HG03039 (cell line): Measurements from ENCODE around the gene CDKAL1.

Experiments used
- ATAC-seq: cut with Tn5 transposase; IDR thresholded peaks from one replicate; pipeline ENCODE4 v1.9.1; 2021; ENCODE audit warnings: mild to moderate bottlenecking, moderate library complexity; ENCODE audit not compliant: unreplicated experiment

The CDKAL1 gene

DNA sequence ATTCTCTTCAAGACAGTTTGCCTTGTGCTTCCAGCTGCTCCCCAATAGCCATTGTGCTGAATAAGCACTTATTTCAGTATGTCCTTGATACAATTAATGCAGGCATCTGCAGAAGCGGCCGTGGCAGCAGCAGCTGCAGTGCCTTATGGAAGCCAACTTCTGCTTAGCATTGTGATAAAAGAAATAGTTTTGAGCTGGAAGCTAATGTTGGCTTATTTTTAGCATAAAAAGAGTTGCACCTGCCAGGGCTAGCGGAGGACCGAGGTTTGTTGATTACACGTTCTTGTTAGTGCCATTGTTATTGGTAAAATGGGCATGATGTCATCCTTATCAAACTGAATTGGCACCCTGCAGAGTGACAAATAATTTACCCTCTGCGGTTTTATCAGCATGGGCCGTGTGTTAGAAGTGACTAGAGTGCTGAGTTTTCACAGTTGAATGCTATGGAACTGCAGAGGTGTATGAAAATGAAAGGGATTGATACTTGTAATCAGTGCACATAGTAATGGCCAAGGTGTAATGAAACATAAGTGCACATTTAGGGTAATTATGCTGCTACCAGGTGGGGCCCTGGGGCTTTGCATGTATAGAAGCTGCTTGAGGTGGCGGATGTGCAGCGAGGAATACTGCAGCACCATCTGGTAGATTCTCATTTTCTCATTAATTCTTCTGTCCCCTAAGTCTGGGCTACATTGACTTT, 334.3 kb downstream of the CDKAL1 start:
- ATAC-seq = no peak

DNA sequence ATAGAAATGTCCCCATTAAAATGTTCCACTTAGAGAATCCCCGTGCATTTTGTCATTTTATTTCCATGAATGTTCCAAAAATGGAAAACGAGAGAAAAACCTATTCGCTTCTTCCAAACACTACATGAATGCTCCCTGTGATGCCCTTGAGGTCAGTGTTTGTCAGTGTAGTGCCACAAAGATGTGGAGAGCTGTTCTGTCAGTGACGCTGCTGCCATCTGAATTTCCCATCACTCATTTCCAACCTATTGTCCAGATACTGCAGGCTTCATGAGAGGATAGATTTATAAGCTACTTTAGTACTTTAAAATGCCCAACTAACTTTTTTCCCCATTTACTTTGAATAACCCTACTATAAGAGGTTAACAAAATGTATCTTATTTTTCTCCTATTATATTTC, 335.8 kb downstream of the CDKAL1 start:
- ATAC-seq = no peak

DNA sequence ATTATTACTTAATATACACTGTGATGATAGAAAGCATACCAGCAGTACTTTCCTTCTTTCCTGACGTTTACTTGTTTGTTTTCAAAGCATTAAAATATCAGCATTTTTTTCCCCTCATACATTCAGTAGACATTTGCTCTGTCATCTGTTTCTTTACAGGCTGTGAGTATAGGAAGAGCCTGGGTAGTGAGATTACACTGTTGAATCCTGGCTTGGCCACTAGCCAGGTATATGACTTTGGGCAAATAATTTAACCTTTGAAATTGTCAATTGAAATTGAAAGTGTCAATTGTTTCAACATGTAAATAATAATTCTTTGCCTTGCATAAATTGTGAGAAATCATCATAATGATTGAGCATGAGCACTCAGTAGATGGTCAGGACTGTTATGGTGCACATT, 336.2 kb downstream of the CDKAL1 start:
- ATAC-seq = no peak

DNA sequence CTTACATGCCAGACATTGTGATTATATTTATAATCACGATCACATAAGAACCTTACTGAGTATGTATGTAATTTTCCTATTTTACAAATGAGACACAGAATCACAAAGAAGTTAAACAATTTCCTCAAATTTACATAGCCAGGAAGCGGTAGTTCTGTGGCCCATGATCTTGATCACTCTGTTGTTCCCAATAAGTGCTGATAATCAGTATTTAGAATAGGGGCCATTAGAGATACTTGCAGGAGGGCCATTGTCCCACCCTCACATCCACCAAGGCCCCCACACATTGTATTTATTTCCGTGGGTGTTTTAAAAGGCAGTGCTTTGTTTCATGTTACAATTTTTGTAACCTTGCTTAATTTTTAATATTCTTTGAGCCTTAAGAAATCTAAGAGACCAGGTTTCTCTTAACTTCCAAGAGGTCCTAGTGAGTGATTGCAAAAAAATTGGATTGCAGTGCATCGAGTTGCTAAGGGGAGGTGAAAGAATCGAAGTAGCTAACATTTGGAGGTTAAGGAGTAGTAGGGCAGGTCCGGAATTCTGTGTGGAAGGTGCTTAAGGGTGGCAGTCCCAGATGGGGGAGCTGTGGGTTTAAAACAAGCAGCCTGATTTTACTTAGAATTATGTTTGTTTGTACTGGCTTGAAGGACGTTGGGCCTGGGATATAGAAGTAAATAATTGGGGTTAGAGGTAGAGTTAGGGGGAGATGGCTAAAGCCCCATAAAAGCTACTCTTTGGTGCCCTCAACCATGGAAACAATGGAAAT, 339.4 kb downstream of the CDKAL1 start:
- ATAC-seq = no peak

DNA sequence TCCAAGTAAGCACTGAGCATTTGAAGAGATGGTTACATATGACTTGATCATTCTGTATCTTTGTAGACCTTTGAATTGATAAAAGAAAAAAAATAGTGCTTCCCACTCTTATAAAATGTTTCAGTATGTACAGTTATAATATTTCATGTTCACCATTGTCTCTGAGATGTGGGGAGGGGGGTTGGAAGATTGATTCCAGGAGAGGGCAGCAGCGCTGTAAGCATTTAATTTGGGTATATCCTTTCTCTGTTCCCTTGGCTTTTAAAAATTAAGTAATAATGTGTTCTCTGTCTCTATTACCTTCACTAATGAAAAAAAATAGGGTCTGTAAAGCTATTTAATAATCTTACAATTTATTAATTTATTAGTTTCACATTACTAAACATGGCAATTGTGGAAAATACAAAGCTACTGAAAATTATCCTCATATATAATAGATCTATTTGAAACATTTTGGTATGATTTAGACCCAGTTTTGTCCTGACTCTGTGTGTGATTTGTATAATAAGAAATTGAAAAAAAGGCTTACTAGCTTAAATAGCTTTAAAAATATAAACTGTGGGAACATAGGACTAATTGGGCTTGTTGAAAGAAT, 341.2 kb downstream of the CDKAL1 start:
- no peak for ATAC-seq

DNA sequence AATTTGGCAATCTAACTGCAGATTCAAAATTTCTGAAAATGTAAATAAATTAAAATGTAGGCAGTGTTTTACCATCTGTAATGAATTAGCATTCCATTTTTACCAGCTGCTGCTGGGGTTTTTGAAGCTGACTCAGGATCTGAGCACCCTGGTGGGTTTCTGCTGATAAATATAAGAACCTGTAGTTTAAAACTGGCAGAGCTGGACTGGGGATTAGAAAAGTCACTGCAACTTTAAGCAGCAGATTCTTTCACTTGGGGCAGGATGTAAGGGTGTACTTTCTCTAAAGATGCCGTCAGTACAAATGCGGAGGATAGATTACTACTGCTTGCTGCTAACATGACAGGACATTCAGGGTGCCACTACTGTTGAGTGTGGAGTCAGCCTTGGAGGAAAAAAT, 341.8 kb downstream of the CDKAL1 start:
- ATAC-seq = no peak

DNA sequence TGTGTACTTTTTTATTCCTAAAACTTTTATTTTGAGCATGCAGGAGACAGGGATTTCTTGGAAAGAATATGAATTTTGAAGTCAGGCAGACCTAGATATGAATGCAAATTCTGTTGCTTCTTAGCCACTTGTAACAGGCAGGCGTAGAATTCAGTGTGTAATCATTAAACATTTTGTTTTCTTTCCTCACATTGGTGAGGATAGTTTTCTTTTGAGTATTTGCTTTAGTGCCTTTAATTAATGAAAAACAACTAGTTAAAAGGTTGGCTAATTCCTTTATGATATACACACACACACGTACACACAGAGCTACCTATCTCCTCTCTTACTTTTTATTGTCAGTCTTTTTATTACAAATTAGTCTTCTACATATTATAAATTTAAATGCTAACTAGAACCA, 342.3 kb downstream of the CDKAL1 start:
- ATAC-seq = no peak

DNA sequence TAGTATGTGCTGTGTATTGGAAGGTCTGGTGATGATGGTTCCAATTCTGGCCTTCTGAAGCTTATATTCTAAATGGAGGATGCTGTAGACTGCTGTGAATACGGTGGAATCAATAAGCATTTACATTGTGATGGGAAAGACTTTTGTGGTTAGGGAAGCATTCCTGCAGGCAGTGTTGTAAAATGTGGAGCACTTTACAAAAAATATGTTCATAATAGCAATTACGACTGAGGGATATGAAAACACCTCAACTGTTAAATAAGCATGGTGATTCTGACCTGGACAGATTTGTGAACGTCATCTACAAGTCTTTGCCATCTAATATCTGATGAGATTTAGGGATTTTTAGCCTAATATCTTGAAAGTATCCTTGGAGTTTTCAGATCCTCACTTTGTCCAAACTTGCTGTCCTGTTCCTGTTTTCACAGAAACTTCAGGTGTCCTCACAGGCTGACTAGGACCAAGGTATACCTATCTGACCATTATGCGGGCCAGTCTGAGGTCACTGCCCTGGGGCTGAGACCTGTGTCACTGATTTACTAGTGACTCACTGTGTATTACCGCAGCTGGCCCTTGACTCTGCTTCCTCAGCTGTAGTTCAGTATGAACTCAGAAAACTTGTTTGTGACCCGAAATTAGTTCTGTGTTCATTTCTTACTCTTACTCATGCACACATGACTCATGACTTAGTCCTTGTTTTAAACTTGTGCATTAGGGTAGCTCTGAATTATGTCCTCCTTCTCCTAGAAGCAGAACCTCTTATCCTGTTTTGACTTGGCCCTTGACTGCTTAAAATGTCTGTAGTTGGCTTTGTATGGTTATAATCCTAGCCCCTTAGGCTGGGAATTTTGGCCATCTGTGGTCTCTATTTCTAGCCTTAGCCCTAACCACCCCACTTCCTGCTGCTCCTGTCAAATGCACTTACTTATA, 343.0 kb downstream of the CDKAL1 start:
- peak; percentile 96 for ATAC-seq

DNA sequence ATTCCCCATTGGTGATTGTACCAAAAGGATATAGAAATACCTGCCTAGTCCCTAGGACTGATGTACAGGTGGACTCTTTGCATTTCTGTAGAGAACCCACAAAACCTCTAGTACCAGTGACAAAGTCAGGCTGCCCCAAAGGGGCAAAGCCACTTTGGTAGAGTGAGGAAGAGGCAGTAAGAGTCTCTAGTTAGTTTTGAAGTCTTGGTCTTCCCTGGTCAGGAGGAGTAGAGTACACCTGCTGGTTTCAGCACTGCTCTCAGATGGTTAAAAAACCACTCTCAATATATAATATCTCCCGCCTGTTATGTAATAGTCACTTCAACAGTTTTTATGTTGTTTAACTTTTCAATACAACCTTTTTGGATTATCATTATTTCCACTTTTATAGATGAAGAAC, 344.9 kb downstream of the CDKAL1 start:
- no peak for ATAC-seq

DNA sequence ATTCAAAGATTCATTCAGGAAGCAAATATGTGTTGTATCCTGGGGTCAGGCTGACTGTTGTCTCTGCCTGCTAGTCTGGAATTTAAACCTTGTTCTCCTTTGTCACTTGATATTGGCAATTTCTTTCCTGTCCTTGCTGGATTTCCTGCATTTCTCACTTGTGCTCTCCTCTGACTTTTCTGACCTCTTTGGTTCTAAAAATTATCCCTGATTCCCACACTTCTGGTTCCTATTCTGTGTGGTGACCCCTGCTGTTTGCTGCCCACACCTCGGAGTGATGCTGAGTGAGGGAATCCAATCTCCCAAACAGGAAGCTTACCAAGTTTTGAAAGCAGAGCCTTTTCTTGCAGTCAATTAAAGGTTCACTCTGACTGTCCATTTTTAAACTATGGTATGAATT, 345.3 kb downstream of the CDKAL1 start:
- no peak for ATAC-seq

DNA sequence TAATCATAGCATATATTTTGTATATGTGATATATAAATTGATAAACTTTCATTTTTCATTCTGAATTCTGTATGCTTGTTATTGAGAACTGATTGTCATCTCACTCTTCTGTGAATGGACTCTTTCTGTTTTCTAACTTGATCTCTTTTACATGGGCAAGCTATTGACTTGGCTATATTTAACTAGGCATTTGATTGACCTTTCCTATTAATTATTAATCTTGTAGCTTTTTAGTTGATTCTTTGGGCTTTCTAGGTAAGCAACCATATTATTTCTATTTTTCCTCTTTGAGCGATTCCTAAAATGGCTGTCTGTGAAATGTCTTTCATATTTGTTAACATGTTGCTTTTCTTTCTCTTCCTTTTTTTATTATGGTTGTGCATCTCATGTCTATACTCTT, 347.1 kb downstream of the CDKAL1 start:
- no peak for ATAC-seq

DNA sequence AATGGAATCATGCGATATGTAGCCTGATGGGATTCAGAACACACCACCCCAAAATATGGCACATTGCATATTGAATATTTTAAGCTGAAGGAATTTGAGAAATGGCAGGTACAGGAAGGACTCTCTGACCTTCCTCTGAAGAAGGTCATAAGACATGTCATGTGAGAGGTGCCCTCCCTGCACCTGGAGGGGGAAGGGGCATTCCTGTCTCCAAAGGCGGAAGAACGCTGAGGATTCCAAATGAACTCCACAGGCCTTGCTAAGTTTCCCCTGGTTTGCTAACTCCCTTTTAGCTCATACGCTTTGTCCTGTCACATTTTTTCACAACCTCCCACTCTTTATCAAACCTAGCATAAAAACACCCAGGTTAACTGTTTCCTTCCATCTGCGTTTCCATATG, 347.8 kb downstream of the CDKAL1 start:
- ATAC-seq = no peak

DNA sequence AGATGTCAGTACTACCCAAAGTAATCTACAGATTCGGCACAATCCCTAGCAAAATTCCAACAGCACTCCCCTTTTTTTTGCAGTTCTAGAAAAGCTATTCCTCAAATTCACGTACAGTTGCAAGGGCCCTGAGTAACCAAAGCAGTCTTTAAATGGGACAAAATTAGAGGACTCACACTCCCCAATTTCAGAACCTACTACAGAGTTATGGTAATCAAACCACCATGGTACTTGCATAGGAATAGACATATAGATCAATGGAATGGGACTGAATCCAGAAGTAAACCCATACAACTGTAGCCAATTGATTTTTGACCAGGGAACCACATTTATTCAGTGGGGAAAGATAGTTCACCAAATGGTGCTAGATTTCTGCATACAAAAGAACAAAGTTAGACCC, 350.8 kb downstream of the CDKAL1 start:
- ATAC-seq = no peak

DNA sequence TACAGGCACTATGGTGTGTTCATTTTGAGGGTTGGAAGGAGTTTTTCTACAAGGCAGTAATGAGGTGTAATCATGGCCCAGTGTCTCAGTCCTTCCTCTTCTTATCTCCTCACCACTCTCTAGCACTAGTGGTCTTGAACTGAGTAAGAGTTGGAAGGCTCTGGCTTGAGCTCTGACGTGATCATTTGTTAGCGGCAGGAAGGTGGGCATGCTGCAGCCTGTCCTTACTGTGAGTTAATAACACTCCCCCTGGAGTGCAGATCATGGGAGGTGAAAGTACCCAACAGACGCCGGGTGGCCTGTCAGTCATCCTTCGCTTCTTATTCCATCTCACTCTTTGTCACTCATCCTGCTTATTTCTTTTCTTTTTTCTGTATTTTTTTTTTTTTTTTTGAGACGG, 356.9 kb downstream of the CDKAL1 start:
- ATAC-seq = no peak

DNA sequence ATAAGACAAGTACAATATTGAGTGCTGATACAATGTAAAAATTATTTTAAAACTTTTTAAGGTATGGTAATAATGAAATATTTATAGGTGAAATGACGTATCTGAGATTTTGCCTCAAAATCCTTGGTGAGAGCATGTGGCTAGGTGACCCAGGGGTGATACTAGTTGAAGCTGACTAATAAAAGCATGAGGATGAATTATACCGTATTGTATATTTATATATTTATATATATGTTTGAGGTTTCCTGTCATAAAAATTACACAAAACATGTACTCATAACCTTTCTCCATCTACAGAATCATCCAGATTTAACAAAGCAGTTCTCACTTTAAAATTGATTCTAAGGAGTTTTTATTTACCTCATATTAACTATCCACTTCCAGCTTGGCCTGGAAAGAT, 358.1 kb downstream of the CDKAL1 start:
- ATAC-seq = no peak

DNA sequence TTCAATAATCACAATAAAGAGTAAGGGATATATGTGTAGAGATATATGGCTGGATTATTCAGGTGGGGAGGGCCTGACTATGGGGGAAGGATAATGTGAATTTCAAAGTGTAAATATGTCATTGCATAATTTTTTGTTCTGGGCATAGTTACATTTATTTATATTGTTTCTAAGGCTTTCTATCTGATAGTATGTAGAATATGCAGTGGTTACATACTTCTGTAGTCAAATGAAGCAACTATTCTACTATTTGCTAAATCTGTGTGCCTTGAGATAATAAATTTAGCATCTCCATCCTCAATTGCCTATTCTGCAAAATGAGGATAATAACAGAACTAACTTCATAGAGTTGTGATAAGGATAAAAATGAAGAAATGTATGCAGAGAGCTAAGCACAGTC, 359.2 kb downstream of the CDKAL1 start:
- ATAC-seq = no peak

DNA sequence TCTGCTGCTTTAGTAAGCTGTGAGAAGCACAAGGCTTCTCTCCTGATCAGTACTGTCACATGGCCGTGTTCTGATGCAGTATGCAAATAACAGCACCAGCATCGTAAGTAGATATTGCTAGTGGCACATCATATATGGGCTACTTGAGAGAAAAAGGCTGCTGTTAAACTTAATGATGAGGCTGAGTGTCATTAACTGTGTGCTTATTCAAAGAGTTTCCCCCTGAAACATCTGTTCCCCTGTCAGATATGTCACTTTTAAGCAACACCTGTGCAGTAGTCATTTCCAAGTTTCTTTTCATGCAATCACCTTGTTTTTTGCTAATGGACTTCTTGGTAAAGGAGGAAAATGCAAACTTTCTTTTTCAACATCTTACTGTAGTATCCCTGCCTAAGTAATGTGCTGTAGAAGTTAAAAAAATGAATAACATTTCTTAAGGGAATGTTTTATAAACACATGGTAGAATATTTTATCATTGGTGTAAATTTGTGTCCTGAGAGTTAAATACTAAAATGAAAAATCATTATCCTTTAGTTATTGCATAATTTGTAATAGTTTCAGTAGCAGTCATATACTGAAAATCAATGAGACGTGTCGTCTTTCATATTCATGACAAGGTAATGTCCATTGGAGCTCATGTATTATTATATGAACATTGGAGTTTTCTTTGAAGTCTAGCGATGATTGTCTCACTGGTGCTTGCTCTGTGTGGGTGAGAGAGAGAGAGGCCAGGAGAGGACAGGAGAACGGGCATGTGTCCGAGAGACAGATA, 366.3 kb downstream of the CDKAL1 start:
- ATAC-seq = peak; percentile 76

DNA sequence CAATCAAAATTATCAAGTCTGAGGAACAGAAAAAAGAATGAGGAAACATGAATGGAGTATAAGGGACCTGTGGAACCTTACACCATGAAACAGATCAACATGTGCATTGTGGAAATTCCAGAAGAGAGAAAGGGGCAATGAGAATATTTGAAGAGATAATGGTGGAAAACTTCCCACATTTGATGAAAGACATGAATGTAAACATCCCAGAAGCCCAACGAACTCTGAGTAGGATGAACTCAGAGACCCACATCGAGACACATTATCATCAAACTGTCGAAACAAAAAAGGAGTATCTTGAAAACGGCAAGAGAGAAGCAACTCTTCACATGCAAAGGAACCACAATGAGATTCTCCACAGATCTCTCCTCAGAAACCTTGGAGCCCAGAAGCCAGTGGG, 371.1 kb downstream of the CDKAL1 start:
- no peak for ATAC-seq

DNA sequence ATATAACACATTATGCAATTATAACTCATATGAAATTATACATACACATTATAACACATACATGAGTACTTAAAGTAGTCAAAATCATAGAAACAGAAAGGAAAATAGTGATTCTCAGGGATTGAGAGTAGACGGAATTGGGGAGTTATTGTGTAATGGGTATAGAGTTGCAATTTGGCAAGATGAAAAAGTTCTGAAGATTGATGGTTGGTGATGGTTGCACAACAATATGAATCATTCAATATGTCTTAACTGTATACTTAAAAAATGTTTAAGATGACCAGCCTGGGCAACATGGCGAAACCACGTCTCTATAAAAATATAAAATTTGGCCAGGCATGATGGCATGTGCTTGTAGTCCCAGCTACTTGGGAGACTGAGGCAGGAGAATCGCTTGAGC, 372.7 kb downstream of the CDKAL1 start:
- ATAC-seq = no peak

DNA sequence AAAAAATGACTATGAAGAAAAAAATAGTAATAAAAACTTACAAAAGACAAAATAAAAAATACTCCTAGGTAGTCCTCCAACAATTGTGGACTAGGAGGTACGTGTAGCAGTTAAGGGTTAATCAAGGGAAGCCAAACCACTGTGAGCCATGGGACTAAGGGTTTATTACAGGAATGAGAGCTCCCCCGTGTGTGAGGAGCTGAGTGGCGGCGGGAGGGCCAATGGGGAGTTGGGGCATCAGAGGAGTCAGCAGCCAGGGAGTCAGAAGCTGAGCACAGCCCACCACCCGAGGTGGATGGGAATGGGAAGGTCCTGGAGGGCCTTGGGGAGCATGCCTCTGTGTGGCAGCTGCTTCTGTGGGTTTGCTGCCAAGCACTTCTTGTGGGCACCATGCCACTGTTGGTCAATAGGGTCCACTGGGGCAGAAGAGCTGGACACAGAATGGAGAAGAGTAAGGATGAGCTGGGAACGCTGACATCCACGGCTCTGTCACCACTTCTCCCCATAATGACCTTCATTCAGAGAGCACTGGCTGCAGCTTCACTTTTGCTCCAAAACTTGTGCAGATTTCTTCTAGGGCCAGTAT, 373.3 kb downstream of the CDKAL1 start:
- no peak for ATAC-seq
